HL-60 (cell line): ENCODE measurements around the gene MOV10L1.

Source experiments
- DNase-seq, 2 experiments: peaks; one replicate each; pipeline ENCODE4 v3.0.0-alpha.2; 2010 to 2020; ENCODE audit warnings: low read depth in 1 of 2, low spot score in 1 of 2
- H3K27ac ChIP-seq: fragments of 250-450 bp; sonication (Bioruptor Pico); replicated peaks from 2 replicates; pipeline ENCODE4 v1.5.1; 2020; ENCODE audit warnings: mild to moderate bottlenecking, moderate library complexity
- H3K27me3 ChIP-seq: fragments of 250-450 bp; sonication (Bioruptor Pico); 2 replicates; pipeline ENCODE4 v1.5.1; 2021; ENCODE audit warnings: mild to moderate bottlenecking, moderate library complexity; ENCODE audit not compliant: insufficient read depth, poor library complexity, severe bottlenecking
- H3K4me3 ChIP-seq: replicated peaks from 2 replicates; pipeline ENCODE4 v1.5.1; 2011; ENCODE audit warnings: mild to moderate bottlenecking, control low read depth, low read length; ENCODE audit not compliant: insufficient read depth
- CTCF ChIP-seq: IDR thresholded peaks from one replicate; pipeline ENCODE4 v1.5.1; 2011; ENCODE audit warnings: low read length, control low read depth, inconsistent platforms; ENCODE audit not compliant: insufficient read depth
- GABPA ChIP-seq: IDR thresholded peaks from 2 replicates; pipeline ENCODE4 v1.6.1; 2012; ENCODE audit warnings: low read depth
- POLR2AphosphoS5 ChIP-seq: IDR thresholded peaks from 2 replicates; pipeline ENCODE4 v1.6.1; 2012; ENCODE audit warnings: low read depth
- REST ChIP-seq: IDR thresholded peaks from 2 replicates; pipeline ENCODE4 v1.6.1; 2012; ENCODE audit warnings: low read depth; ENCODE audit not compliant: insufficient replicate concordance
- SPI1 ChIP-seq: IDR thresholded peaks from 2 replicates; pipeline ENCODE4 v1.6.1; 2012; ENCODE audit warnings: low read depth, mild to moderate bottlenecking, borderline replicate concordance

MOV10L1 gene

GRCh38 chr22:50179937-50180726 is 90.3 kb downstream of the MOV10L1 start:
- Histone ChIP-seq H3K4me3 (no peak overlapping the region), H3K27ac (no peak overlapping the region), H3K27me3 (no peaks in the 10 kb centered on the region)
- TF ChIP-seq POLR2AphosphoS5 (no peak), REST (no peak), SPI1 (no peak), CTCF (no peak), GABPA (no peak)
- DNase-seq: no peak

- TF ChIP-seq GABPA: no peak
- no peak for TF ChIP-seq POLR2AphosphoS5
- TF ChIP-seq SPI1: no peak
- no peak for TF ChIP-seq REST
- no peak for TF ChIP-seq CTCF
- no peak overlapping the region for H3K27ac ChIP-seq
- no peak overlapping the region for H3K4me3 ChIP-seq
- no peak for DNase-seq
- no peaks in the 10 kb centered on the region for H3K27me3 ChIP-seq
These were observed 91.1 kb downstream of the MOV10L1 start for GRCh38 chr22:50180727-50181521.

GRCh38 chr22:50182176-50183081 is 92.6 kb downstream of the MOV10L1 start:
- TF ChIP-seq SPI1: no peak
- no peak for TF ChIP-seq REST
- no peak for TF ChIP-seq POLR2AphosphoS5
- no peak for TF ChIP-seq CTCF
- no peak for TF ChIP-seq GABPA
- no peak for DNase-seq
- Histone ChIP-seq H3K27ac (no peak overlapping the region), H3K4me3 (no peak overlapping the region), H3K27me3 (no peaks in the 10 kb centered on the region)
